Measurements from ENCODE around the gene DNHD1. TPM values are rescaled to one million over a fixed set of nuclear protein-coding genes. Genes with fewer than 3 reads are reported as not detected.

The DNHD1 gene
- total and polyA plus RNA-seq, 2 of the 4 experiments (the other 2 are of a cell fraction) = 1.8 to 3.6 TPM

GRCh38 chr11:6588018-6588417 is 90.9 kb downstream of the DNHD1 start:
- POLR2A ChIA-PET (ENCODE audit: unreplicated experiment) = no interaction called here
- dilution Hi-C loops (cut with HindIII; ENCODE audit: low sequenced_read_pairs, unreplicated experiment) = no loop called here

More at GRCh38 chr11:6588018-6588417, 90.9 kb downstream of the DNHD1 start:
- no peak overlapping the region for H4K5ac ChIP-seq (ENCODE audit: low read depth, low read length)
- H3K18ac ChIP-seq (ENCODE audit: low read depth, low read length) = no peak overlapping the region
- H3K56ac ChIP-seq (ENCODE audit: extremely low read depth, insufficient read depth, low read length) = no peak overlapping the region
- H3K9me3 ChIP-seq (ENCODE audit: control insufficient read depth, insufficient read depth, low read length) = peaks cover 2% of the 10 kb centered on the region; the same call in 1 of the 2 replicates
- in situ Hi-C loops (cut with MboI; ENCODE audit: low sequenced_read_pairs) = no loop called here
- H3K4me3 ChIP-seq (ENCODE audit: insufficient read depth, low read depth, low read length) = no peak overlapping the region
- no peak overlapping the region for H3K14ac ChIP-seq (replicated peaks; ENCODE audit: low read depth, low read length)
- peaks cover 0 to 2% of the 10 kb centered on the region in 2 experiments; a peak in 2 of 4 replicates for H3K79me1 ChIP-seq (ENCODE audit: low read depth in 1 of 2, low read length in 2 of 2)
- no peak overlapping the region for H3K4ac ChIP-seq (ENCODE audit: low read depth, low read length)
- no peaks in the 10 kb centered on the region for H3K27me3 ChIP-seq (ENCODE audit: control insufficient read depth, insufficient read depth, low read length)
- no peaks in the 10 kb centered on the region for H3K4me1 ChIP-seq (ENCODE audit: control insufficient read depth, insufficient read depth, low read length)
- no peak overlapping the region for H2AFZ ChIP-seq (replicated peaks; ENCODE audit: low read length, poor library complexity)
- H4K91ac ChIP-seq (ENCODE audit: insufficient read depth, low read depth, low read length) = no peak overlapping the region
- no CpG with 5 or more reads among the region's 1 CpG for WGBS, 2 experiments (ENCODE audit: extremely low coverage in 2 of 2, insufficient read length in 1 of 2)
- H2BK15ac ChIP-seq (ENCODE audit: low read depth, low read length) = no peak overlapping the region
- no peak overlapping the region for H2BK20ac ChIP-seq (ENCODE audit: low read depth, low read length)
- H3K9ac ChIP-seq (ENCODE audit: low read depth, low read length) = no peak overlapping the region
- H3K9me1 ChIP-seq (ENCODE audit: insufficient read depth, low read length) = no peaks in the 10 kb centered on the region
- intact Hi-C loops (cut with micrococcal nuclease) = no loop called here
- peaks cover 5% of the 10 kb centered on the region; the same call in 1 of the 2 replicates for H3K36me3 ChIP-seq (ENCODE audit: control insufficient read depth, insufficient read depth, low read length)
- no peak for TF ChIP-seq MAZ (IDR thresholded peaks at IDR 0.05; ENCODE audit: borderline replicate concordance, low read depth, low read length)
- no peak for TF ChIP-seq USF2 (IDR thresholded peaks at IDR 0.05; ENCODE audit: low read depth, low read length)
- TF ChIP-seq MAFK (IDR thresholded peaks at IDR 0.05; ENCODE audit: low read depth, low read length) = no peak
- TF ChIP-seq CHD1 (IDR thresholded peaks at IDR 0.05; ENCODE audit: low read depth, low read length) = no peak
- no peak for TF ChIP-seq FOS (IDR thresholded peaks at IDR 0.05; ENCODE audit: low read depth, low read length)
- TF ChIP-seq BHLHE40 (IDR thresholded peaks at IDR 0.05; ENCODE audit: low read depth, low read length) = no peak
- no peak for TF ChIP-seq RFX5 (IDR thresholded peaks at IDR 0.05; ENCODE audit: low read depth, low read length)
- no peak for TF ChIP-seq MXI1 (IDR thresholded peaks at IDR 0.05; ENCODE audit: borderline replicate concordance, low read depth, low read length)
- TF ChIP-seq POLR2A (IDR thresholded peaks at IDR 0.05; ENCODE audit: low read depth, low read length) = no peak
- no peak for TF ChIP-seq CTCF (conservative IDR thresholded peaks at IDR 0.05; ENCODE audit: low read depth, low read length)
- no peak for TF ChIP-seq SMC3 (IDR thresholded peaks at IDR 0.05; ENCODE audit: low read depth, low read length)
- TF ChIP-seq RCOR1 (IDR thresholded peaks at IDR 0.05; ENCODE audit: insufficient replicate concordance, low read length) = no peak
- H2AK9ac ChIP-seq (replicated peaks; ENCODE audit: low read depth, low read length, poor library complexity) = no peak overlapping the region
- no peak overlapping the region for H4K8ac ChIP-seq (ENCODE audit: low read depth in 2 of 2, low read length in 2 of 2)
- DNase-seq (no peak), ATAC-seq (ENCODE audit: low read depth) (no peak)
- CTCF ChIA-PET = no interaction called here
- no peak overlapping the region for H3K23ac ChIP-seq (ENCODE audit: low read depth, low read length)
- no TSS peak for BruUV-seq (replicated peaks)
- H3K27ac ChIP-seq (ENCODE audit: insufficient read depth, low read length) = no peak overlapping the region
- no peak overlapping the region for H2BK5ac ChIP-seq (ENCODE audit: low read depth, low read length, poor library complexity, severe bottlenecking)
- no peak overlapping the region for H2BK120ac ChIP-seq (ENCODE audit: low read depth, low read length)
- no peaks in the 10 kb centered on the region; the same call in 1 of the 2 replicates for H4K20me1 ChIP-seq (ENCODE audit: insufficient read depth, low read length)
- H3K4me2 ChIP-seq (ENCODE audit: low read depth, low read length) = no peak overlapping the region
- no peak overlapping the region for H2AK5ac ChIP-seq (ENCODE audit: low read depth, low read length)
